Suppressor macrophage treated with lipopolysaccharide for 4 hours (primary cell): Measurements from ENCODE around the gene FBXO47.

Experiments used
- DNase-seq: peaks from one replicate; pipeline ENCODE4 v3.0.0-alpha.2; 2020

Gene FBXO47

GRCh38 chr17:38899421-38899820 is 67.8 kb downstream of the FBXO47 start:
- DNase-seq, result no peak

- peak; percentile 51 for DNase-seq
These were observed 68.3 kb downstream of the FBXO47 start for GRCh38 chr17:38898812-38899348.

GRCh38 chr17:38898291-38898679 is 68.9 kb downstream of the FBXO47 start:
- DNase-seq, result no peak

GRCh38 chr17:38897671-38898290 is 69.4 kb downstream of the FBXO47 start:
- DNase-seq, result no peak

GRCh38 chr17:38897176-38897575 is 70.0 kb downstream of the FBXO47 start:
- DNase-seq, result no peak

- no peak for DNase-seq
These were observed 70.8 kb downstream of the FBXO47 start for GRCh38 chr17:38896346-38896954.

- DNase-seq, result no peak
These were observed 72.9 kb downstream of the FBXO47 start for GRCh38 chr17:38894276-38894675.

- DNase-seq, result peak; percentile 73
These were observed 73.6 kb downstream of the FBXO47 start for GRCh38 chr17:38893607-38894006.

GRCh38 chr17:38893113-38893512 is 74.1 kb downstream of the FBXO47 start:
- no peak for DNase-seq

- no peak for DNase-seq
These were observed 74.6 kb downstream of the FBXO47 start for GRCh38 chr17:38892620-38893019.

- no peak for DNase-seq
These were observed 75.1 kb downstream of the FBXO47 start for GRCh38 chr17:38892083-38892482.

GRCh38 chr17:38891441-38891840 is 75.8 kb downstream of the FBXO47 start:
- no peak for DNase-seq

- DNase-seq, result no peak
These were observed 76.8 kb downstream of the FBXO47 start for GRCh38 chr17:38890410-38890746.

GRCh38 chr17:38889745-38890409 is 77.3 kb downstream of the FBXO47 start:
- no peak for DNase-seq

GRCh38 chr17:38888842-38889241 is 78.4 kb downstream of the FBXO47 start:
- DNase-seq, result no peak

GRCh38 chr17:38886643-38887010 is 80.6 kb downstream of the FBXO47 start:
- no peak for DNase-seq
